Liver (tissue), 9 donors: ENCODE results near the gene DCST2. TPM values are rescaled to one million over a fixed set of nuclear protein-coding genes. Genes with fewer than 3 reads are reported as not detected.

Experiments
- DNase-seq: peaks from one replicate; pipeline ENCODE4 v3.0.0-alpha.2; 2017; ENCODE audit warnings: low spot score
- H3K27ac ChIP-seq, 2 donors: one replicate each; pipeline ENCODE4 v1.7.0; 2013; ENCODE audit warnings: inconsistent platforms in 2 of 2, low read length in 2 of 2, control low read depth in 1 of 2, low read depth in 1 of 2, mild to moderate bottlenecking in 1 of 2
- H3K27me3 ChIP-seq, 4 donors: one replicate each; pipeline versions ENCODE4 v1.6.1 to v1.7.0; 2013; ENCODE audit warnings: low read length in 3 of 4, inconsistent platforms in 1 of 4, mild to moderate bottlenecking in 1 of 4, moderate library complexity in 1 of 4; ENCODE audit not compliant: control insufficient read depth in 4 of 4, insufficient read depth in 4 of 4
- H3K36me3 ChIP-seq, 4 donors: one replicate each; pipeline versions ENCODE4 v1.6.1 to v1.7.0; 2013; ENCODE audit warnings: low read length in 3 of 4, mild to moderate bottlenecking in 3 of 4, low read depth in 1 of 4, moderate library complexity in 1 of 4; ENCODE audit not compliant: control insufficient read depth in 4 of 4, insufficient read depth in 3 of 4
- H3K4me1 ChIP-seq, 4 donors: one replicate each; pipeline versions ENCODE4 v1.6.1 to v1.7.0; 2013; ENCODE audit warnings: low read length in 3 of 4, mild to moderate bottlenecking in 3 of 4, moderate library complexity in 1 of 4; ENCODE audit not compliant: control insufficient read depth in 4 of 4, insufficient read depth in 4 of 4
- H3K4me3 ChIP-seq, 3 donors: one replicate each; pipeline versions ENCODE4 v1.6.1 to v1.7.0; 2013; ENCODE audit warnings: low read length in 3 of 3, control low read depth in 1 of 3, low read depth in 1 of 3, mild to moderate bottlenecking in 1 of 3
- H3K9ac ChIP-seq, 2 donors: one replicate each; pipeline ENCODE4 v1.7.0; 2013; ENCODE audit warnings: low read length in 2 of 2, mild to moderate bottlenecking in 2 of 2, moderate library complexity in 2 of 2, control low read depth in 1 of 2, low read depth in 1 of 2
- H3K9me3 ChIP-seq, 4 donors: one replicate each; pipeline versions ENCODE4 v1.6.1 to v1.7.0; 2013; ENCODE audit warnings: low read length in 3 of 4; ENCODE audit not compliant: control insufficient read depth in 4 of 4
- CTCF ChIP-seq: fragments of 150-350 bp; IDR thresholded peaks from 2 replicates; pipeline ENCODE4 v1.5.1; 2017; ENCODE audit warnings: improper control_type of control experiment, low read depth, low read length; ENCODE audit not compliant: missing input control
- EGR1 ChIP-seq, 2 donors: IDR thresholded peaks; 2 replicates each; pipeline ENCODE4 v1.6.1; 2016 to 2018; ENCODE audit warnings: antibody characterized with exemption in 2 of 2, low read depth in 2 of 2
- FOXA1 ChIP-seq: IDR thresholded peaks from 2 replicates; pipeline ENCODE4 v1.6.1; 2016; ENCODE audit warnings: antibody characterized with exemption
- FOXA2 ChIP-seq: IDR thresholded peaks from 2 replicates; pipeline ENCODE4 v1.6.1; 2016; ENCODE audit warnings: antibody characterized with exemption
- GABPA ChIP-seq, 2 donors: IDR thresholded peaks in 1 of 2; conservative IDR thresholded peaks in 1 of 2; 2 replicates each; pipeline ENCODE4 v1.6.1; 2016; ENCODE audit warnings: antibody characterized with exemption in 2 of 2, mild to moderate bottlenecking in 1 of 2, moderate library complexity in 1 of 2
- HNF4A ChIP-seq, 2 donors: conservative IDR thresholded peaks; 2 replicates each; pipeline ENCODE4 v1.6.1; 2016; ENCODE audit warnings: antibody characterized with exemption in 2 of 2, mild to moderate bottlenecking in 2 of 2
- HNF4G ChIP-seq: IDR thresholded peaks from 2 replicates; pipeline ENCODE4 v1.6.1; 2016; ENCODE audit warnings: antibody characterized with exemption
- JUND ChIP-seq, 2 donors: IDR thresholded peaks; 2 replicates each; pipeline ENCODE4 v1.6.1; 2016; ENCODE audit warnings: antibody characterized with exemption in 2 of 2
- NR2F2 ChIP-seq: IDR thresholded peaks from 2 replicates; pipeline ENCODE4 v1.6.1; 2016; ENCODE audit warnings: antibody characterized with exemption
- RAD21 ChIP-seq, 2 donors: IDR thresholded peaks; 2 replicates each; pipeline ENCODE4 v1.6.1; 2016; ENCODE audit warnings: antibody characterized with exemption in 2 of 2, mild to moderate bottlenecking in 2 of 2
- RXRA ChIP-seq, 2 donors: IDR thresholded peaks; 2 replicates each; pipeline ENCODE4 v1.6.1; 2017 to 2018; ENCODE audit warnings: antibody characterized with exemption in 2 of 2, mild to moderate bottlenecking in 1 of 2
- SP1 ChIP-seq: IDR thresholded peaks from 2 replicates; pipeline ENCODE4 v1.6.1; 2018; ENCODE audit warnings: antibody characterized with exemption, mild to moderate bottlenecking
- TAF1 ChIP-seq: conservative IDR thresholded peaks from 2 replicates; pipeline ENCODE4 v1.6.1; 2016; ENCODE audit warnings: antibody characterized with exemption, mild to moderate bottlenecking
- YY1 ChIP-seq: IDR thresholded peaks from 2 replicates; pipeline ENCODE4 v1.6.1; 2016; ENCODE audit warnings: antibody characterized with exemption, mild to moderate bottlenecking
- WGBS: extraction: QIAGEN DNeasy Blood & Tissue Kit; methylation state at CpG from one replicate; pipeline ENCODE4 v1.1.7; 2013; 5-methylcytosine and 5-hydroxymethylcytosine counted together
- polyA plus RNA-seq, 2 donors: library from polyadenylated mRNA; stranded (reverse) in 1 of 2; unstranded in 1 of 2; fragments of 200-250 nt in 1 of 2; fragments of >200 nt in 1 of 2; fragmentation: Nextera tagmentation in 1 of 2; extraction: Ambion mirVana in 1 of 2; gene quantifications; one replicate each; pipeline versions ENCODE4 v1.2.1 to v1.2.3, GENCODE V29; 2013 to 2015
- total RNA-seq, 2 donors: library from RNA; depleted of rRNA; stranded (reverse); fragments of >200 nt; gene quantifications; one replicate each; pipeline ENCODE4 v1.2.3, GENCODE V29; 2014
- TF ChIP-seq, protein P1 (sequence below): IDR thresholded peaks from 2 replicates; pipeline ENCODE4 v1.6.1; 2016; ENCODE audit warnings: antibody characterized with exemption
- TF ChIP-seq, protein P2 (sequence below): IDR thresholded peaks from 2 replicates; pipeline ENCODE4 v1.6.1; 2016; ENCODE audit warnings: antibody characterized with exemption
- TF ChIP-seq, protein P3 (sequence below): IDR thresholded peaks from 2 replicates; pipeline ENCODE4 v1.6.1; 2016; ENCODE audit warnings: antibody characterized with exemption
- donor health status: healthy.
- donor health status: healthy.
- donor health status: healthy.
- donor health status: healthy.
- donor health status: healthy.

DCST2 gene
- total and polyA plus RNA-seq, 4 donors = 0.25 to 0.53 (median 0.27) TPM; not detected in 1

DNA sequence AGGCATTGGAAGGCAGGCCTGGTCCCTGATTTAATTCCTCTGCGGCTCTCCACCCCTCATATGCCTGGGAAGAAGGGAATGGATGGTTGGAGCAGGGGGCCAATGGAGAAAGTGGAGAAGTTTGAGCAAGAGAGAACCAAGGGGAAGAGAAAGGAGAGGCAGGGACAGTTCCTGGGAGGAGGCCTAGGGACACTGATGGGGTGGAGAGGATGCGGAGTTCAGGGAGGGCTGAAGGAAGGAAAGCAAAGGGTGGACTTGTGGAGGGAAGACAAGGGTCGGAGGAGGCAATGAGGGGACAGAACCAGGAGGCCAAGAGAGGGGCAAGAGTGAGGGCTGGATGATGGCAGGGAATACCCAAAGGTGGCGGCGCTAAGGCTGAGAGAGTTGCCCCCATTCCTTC lies 23.8 kb downstream of the DCST2 start (continued):
- TF ChIP-seq NR2F2 = no peak
- TF ChIP-seq FOXA1 = no peak
- TF ChIP-seq EGR1 (IDR thresholded peaks at IDR 0.05; ENCODE audit: low read depth in 2 of 2) = no peak

- Histone ChIP-seq H3K27ac (peak overlapping the region; percentile 87 to 99), H3K27me3 (no peaks in the 10 kb centered on the region), H3K4me1 (peaks cover 64 to 98% (median 85%) of the 10 kb centered on the region in 4 donors), H3K9ac (no peak overlapping the region), H3K9me3 (no peaks in the 10 kb centered on the region), H3K4me3 (no peak overlapping the region), H3K36me3 (peaks cover 0 to 4% (median 3%) of the 10 kb centered on the region in 4 donors)
- TF ChIP-seq FOXA1 (no peak), CTCF (no peak), FOXA2 (no peak), YY1 (no peak), JUND (IDR thresholded peaks at IDR 0.05) (no peak), GABPA (IDR thresholded peaks at IDR 0.05 in 1 of 2, conservative IDR thresholded peaks at IDR 0.05 in 1 of 2) (no peak), RXRA (IDR thresholded peaks at IDR 0.05) (no peak), TAF1 (no peak), HNF4A (conservative IDR thresholded peaks at IDR 0.05) (no peak), NR2F2 (no peak), HNF4G (no peak), EGR1 (IDR thresholded peaks at IDR 0.05; ENCODE audit: low read depth in 2 of 2) (no peak), SP1 (no peak)
- TF ChIP-seq, protein P1, sequence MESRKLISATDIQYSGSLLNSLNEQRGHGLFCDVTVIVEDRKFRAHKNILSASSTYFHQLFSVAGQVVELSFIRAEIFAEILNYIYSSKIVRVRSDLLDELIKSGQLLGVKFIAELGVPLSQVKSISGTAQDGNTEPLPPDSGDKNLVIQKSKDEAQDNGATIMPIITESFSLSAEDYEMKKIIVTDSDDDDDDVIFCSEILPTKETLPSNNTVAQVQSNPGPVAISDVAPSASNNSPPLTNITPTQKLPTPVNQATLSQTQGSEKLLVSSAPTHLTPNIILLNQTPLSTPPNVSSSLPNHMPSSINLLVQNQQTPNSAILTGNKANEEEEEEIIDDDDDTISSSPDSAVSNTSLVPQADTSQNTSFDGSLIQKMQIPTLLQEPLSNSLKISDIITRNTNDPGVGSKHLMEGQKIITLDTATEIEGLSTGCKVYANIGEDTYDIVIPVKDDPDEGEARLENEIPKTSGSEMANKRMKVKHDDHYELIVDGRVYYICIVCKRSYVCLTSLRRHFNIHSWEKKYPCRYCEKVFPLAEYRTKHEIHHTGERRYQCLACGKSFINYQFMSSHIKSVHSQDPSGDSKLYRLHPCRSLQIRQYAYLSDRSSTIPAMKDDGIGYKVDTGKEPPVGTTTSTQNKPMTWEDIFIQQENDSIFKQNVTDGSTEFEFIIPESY = no peak
- TF ChIP-seq, protein P2, sequence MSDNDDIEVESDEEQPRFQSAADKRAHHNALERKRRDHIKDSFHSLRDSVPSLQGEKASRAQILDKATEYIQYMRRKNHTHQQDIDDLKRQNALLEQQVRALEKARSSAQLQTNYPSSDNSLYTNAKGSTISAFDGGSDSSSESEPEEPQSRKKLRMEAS = no peak
- TF ChIP-seq, protein P3, sequence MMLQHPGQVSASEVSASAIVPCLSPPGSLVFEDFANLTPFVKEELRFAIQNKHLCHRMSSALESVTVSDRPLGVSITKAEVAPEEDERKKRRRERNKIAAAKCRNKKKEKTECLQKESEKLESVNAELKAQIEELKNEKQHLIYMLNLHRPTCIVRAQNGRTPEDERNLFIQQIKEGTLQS = no peak
- no peak for DNase-seq
- WGBS = 87% methylated on average over 12 of the region's 12 CpGs
These were observed 24.3 kb downstream of the DCST2 start for GRCh38 chr1:155009221-155009711.

DNA sequence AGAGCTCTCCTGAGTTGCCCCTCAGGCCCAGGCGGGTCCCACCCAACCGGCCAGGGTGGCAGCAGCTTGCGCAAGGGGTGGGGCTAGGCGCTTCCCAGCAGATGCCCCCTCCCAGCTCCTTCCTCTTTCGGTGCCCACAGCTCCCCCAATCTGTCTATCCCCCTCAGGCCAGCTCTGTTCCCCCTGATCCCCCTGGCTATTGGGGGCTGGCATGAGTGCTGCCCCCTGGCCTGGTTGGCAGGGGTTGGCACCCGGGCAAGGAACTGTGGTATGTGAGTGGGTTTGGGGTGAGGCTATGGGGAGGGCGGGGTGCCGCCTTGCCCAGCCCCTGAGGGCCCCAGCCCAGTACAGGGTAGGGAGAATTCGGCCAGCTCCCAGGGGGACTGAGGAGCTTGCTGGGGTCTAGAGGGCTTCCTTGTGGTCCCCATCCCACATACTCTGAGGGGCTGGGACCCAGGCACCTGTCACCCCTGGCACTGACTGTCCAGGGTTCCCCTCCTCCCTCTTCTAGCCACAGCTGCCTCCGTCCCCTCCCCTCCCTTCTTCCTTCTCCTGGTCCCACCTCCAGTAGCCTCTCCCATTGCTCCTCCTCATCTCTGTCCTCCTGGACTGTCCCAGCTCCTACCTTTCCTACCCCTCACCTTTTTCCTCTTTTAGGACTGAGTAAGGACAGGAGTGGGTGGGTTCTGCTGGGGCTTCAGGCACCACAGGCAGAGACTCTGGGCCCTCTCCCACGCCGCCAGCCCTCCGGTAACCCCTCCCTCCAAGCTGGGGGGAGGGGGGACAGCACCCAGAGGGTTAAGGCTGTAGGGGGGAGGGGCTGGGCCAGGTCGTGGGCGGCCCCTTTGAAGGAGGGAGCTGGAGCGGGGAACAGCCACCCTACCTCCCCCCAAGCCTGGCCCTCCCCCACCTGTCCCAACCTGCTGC lies 25.3 kb downstream of the DCST2 start:
- peak overlapping the region in 1 of 2 donors; percentile 14 for H3K9ac ChIP-seq
- H3K4me1 ChIP-seq = peaks cover 63 to 91% (median 82%) of the 10 kb centered on the region in 4 donors
- H3K36me3 ChIP-seq = no peaks in the 10 kb centered on the region
- DNase-seq = no peak
- TF ChIP-seq SP1 (no peak), NR2F2 (no peak), FOXA2 (no peak), YY1 (no peak), FOXA1 (no peak), JUND (IDR thresholded peaks at IDR 0.05) (no peak), EGR1 (IDR thresholded peaks at IDR 0.05; ENCODE audit: low read depth in 2 of 2) (no peak), CTCF (no peak), RAD21 (IDR thresholded peaks at IDR 0.05) (no peak), GABPA (IDR thresholded peaks at IDR 0.05 in 1 of 2, conservative IDR thresholded peaks at IDR 0.05 in 1 of 2) (no peak)
- TF ChIP-seq, protein P3 = no peak
- TF ChIP-seq, protein P1 = no peak
- H3K4me3 ChIP-seq = peak overlapping the region in 1 of 3 donors; percentile 13
- H3K27me3 ChIP-seq = no peaks in the 10 kb centered on the region
- peak overlapping the region; percentile 87 to 99 for H3K27ac ChIP-seq
- H3K9me3 ChIP-seq = no peaks in the 10 kb centered on the region
- 54% methylated on average over 16 of the region's 16 CpGs for WGBS
